Nephron progenitor cell (in vitro differentiated cells): ENCODE measurements around the gene CDC42BPA.

Experiments
- DNase-seq: peaks from one replicate; pipeline ENCODE4 v3.0.0; 2021
- H3K27ac Mint-ChIP-seq: 2 replicates; pipeline ENCODE4 v1.8.0; 2021; ENCODE audit warnings: mild to moderate bottlenecking, moderate library complexity, mixed read lengths
- H3K27me3 Mint-ChIP-seq: 2 replicates; pipeline ENCODE4 v1.8.0; 2021; ENCODE audit warnings: mild to moderate bottlenecking, low read depth, mixed read lengths; ENCODE audit not compliant: poor library complexity
- H3K36me3 Mint-ChIP-seq: 2 replicates; pipeline ENCODE4 v1.8.0; 2021; ENCODE audit warnings: low read depth, mixed read lengths
- H3K4me1 Mint-ChIP-seq: 2 replicates; pipeline ENCODE4 v1.8.0; 2021; ENCODE audit warnings: mixed read lengths
- H3K4me3 Mint-ChIP-seq: 2 replicates; pipeline ENCODE4 v1.8.0; 2021; ENCODE audit warnings: mild to moderate bottlenecking, moderate library complexity, mixed read lengths
- H3K9me3 Mint-ChIP-seq: 2 replicates; pipeline ENCODE4 v1.8.0; 2021; ENCODE audit warnings: mild to moderate bottlenecking, moderate library complexity, mixed read lengths
- CTCF ChIP-seq: fragments of 200-600 bp; sonication (generic); IDR thresholded peaks from 2 replicates; pipeline ENCODE4 v1.5.0; 2021; ENCODE audit warnings: antibody characterized with exemption

Gene CDC42BPA

GRCh38 chr1:227102056-227102455, 216.2 kb downstream of the CDC42BPA start:
- peaks cover 10% of the 10 kb centered on the region for H3K9me3 Mint-ChIP-seq
- no peak for TF ChIP-seq CTCF
- DNase-seq, result no peak
- H3K36me3 Mint-ChIP-seq, result peaks cover 28% of the 10 kb centered on the region
- H3K4me1 Mint-ChIP-seq, result no peaks in the 10 kb centered on the region
- peaks cover 3% of the 10 kb centered on the region for H3K27me3 Mint-ChIP-seq
- H3K4me3 Mint-ChIP-seq, result no peak overlapping the region
- H3K27ac Mint-ChIP-seq, result no peak overlapping the region

- no peak overlapping the region for H3K27ac Mint-ChIP-seq
- no peak for TF ChIP-seq CTCF
- no peak for DNase-seq
- H3K4me1 Mint-ChIP-seq, result peaks cover 8% of the 10 kb centered on the region
- H3K9me3 Mint-ChIP-seq, result no peaks in the 10 kb centered on the region
- H3K27me3 Mint-ChIP-seq, result no peaks in the 10 kb centered on the region
- no peak overlapping the region for H3K4me3 Mint-ChIP-seq
- H3K36me3 Mint-ChIP-seq, result peaks cover 21% of the 10 kb centered on the region
These were observed 223.9 kb downstream of the CDC42BPA start for GRCh38 chr1:227094249-227094966.

- no peaks in the 10 kb centered on the region for H3K27me3 Mint-ChIP-seq
- DNase-seq, result no peak
- H3K36me3 Mint-ChIP-seq, result peaks cover 26% of the 10 kb centered on the region
- no peak for TF ChIP-seq CTCF
- no peak overlapping the region for H3K27ac Mint-ChIP-seq
- H3K4me3 Mint-ChIP-seq, result no peak overlapping the region
- no peaks in the 10 kb centered on the region for H3K9me3 Mint-ChIP-seq
- H3K4me1 Mint-ChIP-seq, result peaks cover 8% of the 10 kb centered on the region
These were observed 225.0 kb downstream of the CDC42BPA start for GRCh38 chr1:227093309-227093708.

GRCh38 chr1:227092069-227092468, 226.2 kb downstream of the CDC42BPA start:
- no peak for DNase-seq
- TF ChIP-seq CTCF, result no peak
- H3K9me3 Mint-ChIP-seq, result no peaks in the 10 kb centered on the region
- peaks cover 38% of the 10 kb centered on the region for H3K36me3 Mint-ChIP-seq
- H3K27me3 Mint-ChIP-seq, result no peaks in the 10 kb centered on the region
- no peak overlapping the region for H3K27ac Mint-ChIP-seq
- peaks cover 8% of the 10 kb centered on the region for H3K4me1 Mint-ChIP-seq
- no peak overlapping the region for H3K4me3 Mint-ChIP-seq

- Mint-ChIP-seq H3K27me3 (no peaks in the 10 kb centered on the region), H3K9me3 (peaks cover 29% of the 10 kb centered on the region), H3K36me3 (peaks cover 89% of the 10 kb centered on the region), H3K4me1 (no peaks in the 10 kb centered on the region), H3K27ac (no peak overlapping the region), H3K4me3 (no peak overlapping the region)
- no peak for DNase-seq
- no peak for TF ChIP-seq CTCF
These were observed 231.7 kb downstream of the CDC42BPA start for GRCh38 chr1:227086636-227087035.
